HepG2 (cell line): Measurements from ENCODE around the gene FCN3. TPM values are rescaled to one million over a fixed set of nuclear protein-coding genes. Genes with fewer than 3 reads are reported as not detected.

Experiments used
- ATAC-seq: fragments of 200-7000 bp; cut with Tn5 transposase; 3 replicates; pipeline ENCODE4 v1.9.1; 2020; ENCODE audit warnings: mild to moderate bottlenecking, moderate library complexity
- BruUV-seq: library from RNA; stranded (reverse); fragments of 400-500 nt; replicated peaks from 2 replicates; lab custom pipeline; 2021; lab: Mats Ljungman, UMichigan
- CTCF ChIA-PET: fragments of 300-600 bp; formaldehyde crosslinking; extraction: SDS; loops from one replicate; lab custom pipeline; 2021; ENCODE audit warnings: low total read pairs, inconsistent platforms, low intra/inter-chr PET ratio; lab: Yijun Ruan, JAX
- POLR2A ChIA-PET: fragments of 350-600 bp; sonication (Branson Sonifier 250); formaldehyde crosslinking; loops from one replicate; lab custom pipeline; 2020; ENCODE audit warnings: antibody characterized with exemption, inconsistent platforms; lab: Yijun Ruan, JAX
- DNase-seq: peaks from one replicate; pipeline ENCODE4 v3.0.0-alpha.2; 2015; ENCODE audit warnings: low spot score
- FAIRE-seq: peaks from 3 replicates; lab custom pipeline; 2011; peaks lifted over from hg19 to GRCh38; lab: Jason Lieb, UNC
- H2AFZ ChIP-seq: one replicate; pipeline ENCODE4 v1.6.1; 2011; ENCODE audit warnings: low read length, inconsistent platforms
- H3K27ac ChIP-seq: fragments of 300-600 bp; 3 replicates; pipeline ENCODE4 v1.8.0; 2011; ENCODE audit warnings: mixed run types, mild to moderate bottlenecking, mixed read lengths, low read length, inconsistent platforms; ENCODE audit not compliant: insufficient read depth; ENCODE audit errors: extremely low read length
- H3K27me3 ChIP-seq, 2 experiments: fragments of 200-600 bp in 1 of 2; 2 replicates in 1 of 2; 3 replicates in 1 of 2; pipeline versions ENCODE4 v1.6.0 to v1.8.0; 2011; ENCODE audit warnings: low read length in 2 of 2, mild to moderate bottlenecking in 2 of 2, moderate library complexity in 2 of 2, inconsistent platforms in 1 of 2; ENCODE audit not compliant: insufficient read depth in 2 of 2, control insufficient read depth in 1 of 2
- H3K36me3 ChIP-seq, 2 experiments: fragments of 200-600 bp in 1 of 2; replicated peaks in 1 of 2; 2 replicates in 1 of 2; 3 replicates in 1 of 2; pipeline versions ENCODE4 v1.5.1 to v1.8.0; 2011; ENCODE audit warnings: low read length in 2 of 2, inconsistent platforms in 1 of 2; ENCODE audit not compliant: insufficient read depth in 2 of 2, control insufficient read depth in 1 of 2
- H3K4me1 ChIP-seq: 2 replicates; pipeline ENCODE4 v1.5.1; 2012; ENCODE audit warnings: low read length, inconsistent platforms; ENCODE audit not compliant: insufficient read depth
- H3K4me2 ChIP-seq: 2 replicates; pipeline ENCODE4 v1.6.0; 2011; ENCODE audit warnings: low read depth, low read length, inconsistent platforms
- H3K4me3 ChIP-seq, 3 experiments: fragments of 200-600 bp in 1 of 3; sonication (generic), shearing (Covaris generic) in 1 of 3; replicated peaks in 1 of 3; 2 replicates each; pipeline ENCODE4 v1.5.1; 2011 to 2016; ENCODE audit warnings: low read length in 3 of 3, inconsistent platforms in 2 of 3, low read depth in 2 of 3, mild to moderate bottlenecking in 2 of 3, control low read depth in 1 of 3, mixed read lengths in 1 of 3; ENCODE audit not compliant: insufficient read depth in 1 of 3
- H3K79me2 ChIP-seq: one replicate; pipeline ENCODE4 v1.6.1; 2011; ENCODE audit warnings: low read length, inconsistent platforms; ENCODE audit not compliant: insufficient read depth
- H3K9ac ChIP-seq: 2 replicates; pipeline ENCODE4 v1.6.0; 2011; ENCODE audit warnings: mild to moderate bottlenecking, low read depth, low read length, inconsistent platforms; ENCODE audit not compliant: insufficient read depth
- H3K9me3 ChIP-seq: 2 replicates; pipeline ENCODE4 v1.5.1; 2012; ENCODE audit warnings: mild to moderate bottlenecking, low read length
- H4K20me1 ChIP-seq: 2 replicates; pipeline ENCODE4 v1.6.0; 2011; ENCODE audit warnings: inconsistent platforms, mild to moderate bottlenecking, low read length, moderate library complexity; ENCODE audit not compliant: insufficient read depth
- CAMTA2 ChIP-seq: sonication (generic); formaldehyde crosslinking; IDR thresholded peaks from 2 replicates; pipeline ENCODE4 v1.4.0; 2020; ENCODE audit warnings: mild to moderate bottlenecking, missing genetic modification reagents, borderline replicate concordance
- CHD2 ChIP-seq: IDR thresholded peaks from 2 replicates; pipeline ENCODE4 v1.6.1; 2011; ENCODE audit warnings: low read depth, low read length, improper control_type of control experiment
- DMAP1 ChIP-seq: IDR thresholded peaks from 2 replicates; pipeline ENCODE4 v1.6.1; 2016
- HCFC1 ChIP-seq: fragments of 150-350 bp; IDR thresholded peaks from 2 replicates; pipeline ENCODE4 v1.6.1; 2014; ENCODE audit warnings: low read depth, low read length
- KAT7 ChIP-seq: IDR thresholded peaks from 2 replicates; pipeline ENCODE4 v1.6.1; 2018; ENCODE audit warnings: borderline replicate concordance, missing compliant biosample characterization
- MAFF ChIP-seq: IDR thresholded peaks from 2 replicates; pipeline ENCODE4 v1.6.1; 2011; ENCODE audit warnings: low read depth, low read length, improper control_type of control experiment
- SAFB2 ChIP-seq: sonication (generic); formaldehyde crosslinking; IDR thresholded peaks from 2 replicates; pipeline ENCODE4 v1.5.1; 2020; ENCODE audit warnings: missing genetic modification reagents, low read depth, mild to moderate bottlenecking, borderline replicate concordance
- TARDBP ChIP-seq: sonication (generic); formaldehyde crosslinking; IDR thresholded peaks from 2 replicates; pipeline ENCODE4 v1.8.0; 2022; ENCODE audit warnings: mild to moderate bottlenecking, missing genetic modification reagents
- TBX3 ChIP-seq: fragments of 450-650 bp; IDR thresholded peaks from 2 replicates; pipeline ENCODE4 v1.6.1; 2017; ENCODE audit warnings: antibody characterized with exemption, mild to moderate bottlenecking, inconsistent platforms, borderline replicate concordance
- ZNF281 ChIP-seq: sonication (generic); formaldehyde crosslinking; IDR thresholded peaks from 2 replicates; pipeline ENCODE4 v1.4.0; 2020; ENCODE audit warnings: missing genetic modification reagents, borderline replicate concordance
- ZNF572 ChIP-seq: sonication (generic); formaldehyde crosslinking; IDR thresholded peaks from 2 replicates; pipeline ENCODE4 v1.5.1; 2020; ENCODE audit warnings: mild to moderate bottlenecking, missing genetic modification reagents
- ZNF614 ChIP-seq: IDR thresholded peaks from 2 replicates; pipeline ENCODE4 v1.6.1; 2018; ENCODE audit warnings: missing biosample characterization, missing genetic modification reagents, inconsistent platforms, borderline replicate concordance
- ZSCAN22 ChIP-seq: sonication (generic); formaldehyde crosslinking; IDR thresholded peaks from 2 replicates; pipeline ENCODE4 v1.4.0; 2020; ENCODE audit warnings: mild to moderate bottlenecking, missing genetic modification reagents
- ZZZ3 ChIP-seq: sonication (generic); formaldehyde crosslinking; IDR thresholded peaks from 2 replicates; pipeline ENCODE4 v1.4.0; 2020; ENCODE audit warnings: missing genetic modification reagents, mild to moderate bottlenecking, borderline replicate concordance
- WGBS: methylation state at CpG from one replicate; pipeline ENCODE4 v1.1.6; 2017; ENCODE audit warnings: low lambda C conversion rate; 5-methylcytosine and 5-hydroxymethylcytosine counted together
- in situ Hi-C: cut with HindIII; loops from 2 replicates; pipeline ENCODE4 v1.10.0; 2017; ENCODE audit warnings: low pct_unique_long_range_greater_than_20kb; ENCODE audit not compliant: extremely low pct_ligation_motif_present
- intact Hi-C: fragments of 100-400 bp; cut with micrococcal nuclease; formaldehyde crosslinking; loops from one replicate; pipeline ENCODE4 v1.10.0; 2022; ENCODE audit not compliant: unreplicated experiment
- polyA plus RNA-seq, 8 experiments: library from polyadenylated mRNA; depleted of rRNA in 3 of 8; stranded (reverse) in 7 of 8; unstranded in 1 of 8; fragments of >200 nt; fragmentation: Illumina TruSeq in 4 of 8; extraction: Trizol in 4 of 8; gene quantifications; 2 replicates each; pipeline versions ENCODE4 v1.2.1 to v1.2.3, GENCODE V29; 2011 to 2016; ENCODE audit warnings: low read depth in 4 of 8, missing spikeins in 1 of 8, mixed read lengths in 1 of 8; ENCODE audit not compliant: insufficient read depth in 1 of 8
- total RNA-seq, 5 experiments: library from RNA; depleted of rRNA; stranded (reverse); fragments of >200 nt; fragmentation: Illumina TruSeq; extraction: Trizol; gene quantifications; 2 replicates each; pipeline ENCODE4 v1.2.3, GENCODE V29; 2016; ENCODE audit warnings: low read depth in 1 of 5

Gene FCN3
- total and polyA plus RNA-seq, 2 of the 13 experiments (the other 11 are each of a cell fraction or from before 2014, with no cell fraction given) = not detected

- TF ChIP-seq ZNF572 = no peak
- no peak for TF ChIP-seq TBX3
- TF ChIP-seq DMAP1 (CRISPR knock-in tag) = no peak
- no peak for TF ChIP-seq ZSCAN22
- no peak for TF ChIP-seq ZZZ3 (CRISPR knock-in tag)
- TF ChIP-seq SAFB2 = no peak
- TF ChIP-seq HCFC1 = no peak
- TF ChIP-seq KAT7 (CRISPR knock-in tag) = no peak
- no peak for TF ChIP-seq ZNF614 (CRISPR knock-in tag)
- no peak for TF ChIP-seq CHD2
- TF ChIP-seq TARDBP (CRISPR knock-in tag) = no peak
Observed at GRCh38 chr1:27398405-27399149, 24.0 kb upstream of the FCN3 start (continued).

GRCh38 chr1:27397749-27398148 lies 23.1 kb upstream of the FCN3 start:
- 52% methylated on average over 5 of the region's 7 CpGs for WGBS
- POLR2A ChIA-PET = interaction anchor here (1.1 kb wide), 1 partner anchor 210 kb away, joined by 3 read pairs; no protein-coding TSS in a partner anchor
- in situ Hi-C loops = no loop called here

More at GRCh38 chr1:27397749-27398148, 23.1 kb upstream of the FCN3 start:
- Histone ChIP-seq H3K9me3 (no peaks in the 10 kb centered on the region), H4K20me1 (no peaks in the 10 kb centered on the region), H3K27ac (no peak overlapping the region), H3K4me2 (no peak overlapping the region), H3K36me3 (no peaks in the 10 kb centered on the region), H2AFZ (no peak overlapping the region), H3K27me3 (0 out of 5 replicates have a peak, but pooled peaks cover 0 to 2% of the 10 kb centered on the region in 2 experiments), H3K9ac (no peak overlapping the region), H3K4me1 (peaks cover 12% of the 10 kb centered on the region; the same call in 1 of the 2 replicates), H3K79me2 (no peaks in the 10 kb centered on the region), H3K4me3 (no peak overlapping the region)
- DNase-seq (no peak), FAIRE-seq (no peak), ATAC-seq (no peak)
- no TSS peak for BruUV-seq
- intact Hi-C loops = loop anchor here (10.0 kb wide), 1 partner anchor 267 kb away; no protein-coding TSS in a partner anchor
- 0 out of 2 replicates have a peak, but pooled peaks have one; percentile 3 for TF ChIP-seq MAFF
- peak; percentile 37; the same call in 1 of the 2 replicates for TF ChIP-seq ZNF281 (CRISPR knock-in tag)
- no peak for TF ChIP-seq CAMTA2 (CRISPR knock-in tag)
- CTCF ChIA-PET = no interaction called here
